ENCODE data around the gene PRRC2A.

- TF ChIP-seq CTCF (IDR thresholded peaks at IDR 0.05) (no peak), POLR2A (IDR thresholded peaks at IDR 0.05) (no peak)
Observed at GRCh38 chr6:31687321-31687720, 66.8 kb downstream of the PRRC2A start.
